Karpas-422 (cell line): ENCODE data around the gene VSNL1. TPM values are rescaled to one million over a fixed set of nuclear protein-coding genes. Genes with fewer than 3 reads are reported as not detected.

Experiments used
- DNase-seq: peaks from one replicate; pipeline ENCODE4 v3.0.0-alpha.2; 2015
- H2AFZ ChIP-seq: fragments of 200-600 bp; sonication (generic); 2 replicates; pipeline ENCODE4 v1.6.1; 2014; ENCODE audit warnings: antibody characterized with exemption, low read length, mixed read lengths
- H3K27ac ChIP-seq: fragments of 200-600 bp; sonication (generic); 2 replicates; pipeline ENCODE4 v1.5.1; 2014; ENCODE audit warnings: mild to moderate bottlenecking, low read length, moderate library complexity
- H3K27me3 ChIP-seq: fragments of 200-600 bp; sonication (generic); 2 replicates; pipeline ENCODE4 v1.6.1; 2014; ENCODE audit warnings: low read length, mixed read lengths
- H3K36me3 ChIP-seq: fragments of 200-600 bp; sonication (generic); 2 replicates; pipeline ENCODE4 v1.6.1; 2014; ENCODE audit warnings: low read length, mixed read lengths; ENCODE audit not compliant: insufficient read depth
- H3K4me1 ChIP-seq: fragments of 200-600 bp; sonication (generic); 2 replicates; pipeline ENCODE4 v1.6.1; 2014; ENCODE audit warnings: mild to moderate bottlenecking, low read length, mixed read lengths
- H3K4me2 ChIP-seq: fragments of 200-600 bp; sonication (generic); 2 replicates; pipeline ENCODE4 v1.6.1; 2014; ENCODE audit warnings: low read length, low read depth, mild to moderate bottlenecking; ENCODE audit not compliant: poor library complexity, severe bottlenecking
- H3K4me3 ChIP-seq: fragments of 200-600 bp; sonication (generic); 2 replicates; pipeline ENCODE4 v1.5.1; 2014; ENCODE audit warnings: mild to moderate bottlenecking, antibody characterized with exemption, low read length, mixed read lengths
- H3K79me2 ChIP-seq: fragments of 200-600 bp; sonication (generic); 2 replicates; pipeline ENCODE4 v1.6.1; 2014; ENCODE audit warnings: mild to moderate bottlenecking, low read length, mixed read lengths
- H3K9ac ChIP-seq: fragments of 200-600 bp; sonication (generic); 2 replicates; pipeline ENCODE4 v1.6.0; 2014; ENCODE audit warnings: low read length
- H3K9me2 ChIP-seq: fragments of 200-600 bp; sonication (generic), shearing (Covaris generic); replicated peaks from 2 replicates; pipeline ENCODE4 v1.6.0; 2014; ENCODE audit warnings: mild to moderate bottlenecking, low read length, moderate library complexity; ENCODE audit not compliant: insufficient read depth
- H3K9me3 ChIP-seq: fragments of 300-700, 200-600 bp; sonication (generic); 2 replicates; pipeline ENCODE4 v1.6.1; 2014; ENCODE audit warnings: low read length, mixed read lengths
- H4K20me1 ChIP-seq: fragments of 200-600 bp; sonication (generic); 2 replicates; pipeline ENCODE4 v1.6.1; 2014; ENCODE audit warnings: mild to moderate bottlenecking, antibody characterized with exemption, low read length, low read depth; ENCODE audit not compliant: insufficient read depth
- total RNA-seq: library from RNA; depleted of rRNA; stranded (reverse); fragments of >200 nt; shearing (Covaris generic); gene quantifications from 2 replicates; pipeline ENCODE4 v1.2.3, GENCODE V29; 2014; ENCODE audit warnings: low replicate concordance

VSNL1 gene
- total RNA-seq, 1 experiment from 2014 or later = not detected

GRCh38 chr2:17545680-17546613 is 5.5 kb downstream of the VSNL1 start:
- Histone ChIP-seq H3K27ac (no peak overlapping the region), H3K79me2 (no peaks in the 10 kb centered on the region), H3K4me3 (no peak overlapping the region), H3K4me2 (no peak overlapping the region), H3K9ac (no peak overlapping the region), H2AFZ (no peak overlapping the region), H3K27me3 (no peaks in the 10 kb centered on the region), H3K9me3 (no peaks in the 10 kb centered on the region), H3K4me1 (no peaks in the 10 kb centered on the region), H3K36me3 (no peaks in the 10 kb centered on the region), H3K9me2 (no peaks in the 10 kb centered on the region), H4K20me1 (no peaks in the 10 kb centered on the region)
- DNase-seq = no peak

GRCh38 chr2:17547237-17547636 is 6.7 kb downstream of the VSNL1 start:
- no peaks in the 10 kb centered on the region for H3K9me3 ChIP-seq
- no peaks in the 10 kb centered on the region for H3K36me3 ChIP-seq
- H3K4me3 ChIP-seq = no peak overlapping the region
- DNase-seq = no peak
- H3K27ac ChIP-seq = no peak overlapping the region
- H3K79me2 ChIP-seq = no peaks in the 10 kb centered on the region
- no peak overlapping the region for H2AFZ ChIP-seq
- no peaks in the 10 kb centered on the region for H4K20me1 ChIP-seq
- no peak overlapping the region for H3K4me2 ChIP-seq
- no peaks in the 10 kb centered on the region for H3K9me2 ChIP-seq
- no peaks in the 10 kb centered on the region for H3K27me3 ChIP-seq
- H3K9ac ChIP-seq = no peak overlapping the region
- no peaks in the 10 kb centered on the region for H3K4me1 ChIP-seq

GRCh38 chr2:17547737-17548136 is 7.2 kb downstream of the VSNL1 start:
- Histone ChIP-seq H3K9ac (no peak overlapping the region), H3K4me3 (no peak overlapping the region), H2AFZ (no peak overlapping the region), H3K27ac (no peak overlapping the region), H3K4me2 (no peak overlapping the region), H3K4me1 (no peaks in the 10 kb centered on the region), H3K27me3 (no peaks in the 10 kb centered on the region), H3K36me3 (no peaks in the 10 kb centered on the region), H3K79me2 (no peaks in the 10 kb centered on the region), H3K9me3 (no peaks in the 10 kb centered on the region), H4K20me1 (no peaks in the 10 kb centered on the region), H3K9me2 (no peaks in the 10 kb centered on the region)
- no peak for DNase-seq

- Histone ChIP-seq H4K20me1 (no peaks in the 10 kb centered on the region), H3K79me2 (no peaks in the 10 kb centered on the region), H3K9me2 (no peaks in the 10 kb centered on the region; the same call in 1 of the 2 replicates), H2AFZ (no peak overlapping the region), H3K36me3 (no peaks in the 10 kb centered on the region), H3K9ac (no peak overlapping the region), H3K4me3 (no peak overlapping the region), H3K4me2 (no peak overlapping the region), H3K9me3 (no peaks in the 10 kb centered on the region), H3K27me3 (no peaks in the 10 kb centered on the region), H3K27ac (no peak overlapping the region), H3K4me1 (0 out of 2 replicates have a peak, but pooled peaks cover 3% of the 10 kb centered on the region)
- DNase-seq = no peak
Observed at GRCh38 chr2:17550907-17551306, 10.4 kb downstream of the VSNL1 start.

GRCh38 chr2:17555150-17555549 is 14.7 kb downstream of the VSNL1 start:
- H2AFZ ChIP-seq = no peak overlapping the region

GRCh38 chr2:17557596-17557995 is 17.1 kb downstream of the VSNL1 start:
- H3K9me2 ChIP-seq = no peaks in the 10 kb centered on the region; the same call in 1 of the 2 replicates
- H3K9me3 ChIP-seq = no peaks in the 10 kb centered on the region
- no peak for DNase-seq
- peaks cover 10% of the 10 kb centered on the region for H3K4me1 ChIP-seq
- no peak overlapping the region for H3K27ac ChIP-seq
- no peak overlapping the region for H2AFZ ChIP-seq
- no peaks in the 10 kb centered on the region for H3K27me3 ChIP-seq
- H3K9ac ChIP-seq = no peak overlapping the region
- no peaks in the 10 kb centered on the region for H3K36me3 ChIP-seq
- no peaks in the 10 kb centered on the region for H4K20me1 ChIP-seq
- H3K4me3 ChIP-seq = no peak overlapping the region
- H3K4me2 ChIP-seq = no peak overlapping the region
- no peaks in the 10 kb centered on the region for H3K79me2 ChIP-seq

More at GRCh38 chr2:17555150-17555549, 14.7 kb downstream of the VSNL1 start:
- H3K4me2 ChIP-seq = no peak overlapping the region
- H4K20me1 ChIP-seq = no peaks in the 10 kb centered on the region
- no peak overlapping the region for H3K27ac ChIP-seq
- no peaks in the 10 kb centered on the region for H3K9me3 ChIP-seq
- 0 out of 2 replicates have a peak, but pooled peaks cover 5% of the 10 kb centered on the region for H3K4me1 ChIP-seq
- no peaks in the 10 kb centered on the region; the same call in 1 of the 2 replicates for H3K9me2 ChIP-seq
- no peak overlapping the region for H3K9ac ChIP-seq
- H3K4me3 ChIP-seq = no peak overlapping the region
- no peaks in the 10 kb centered on the region for H3K36me3 ChIP-seq
- no peaks in the 10 kb centered on the region for H3K79me2 ChIP-seq
- H3K27me3 ChIP-seq = no peaks in the 10 kb centered on the region
- no peak for DNase-seq

- Histone ChIP-seq H3K9me2 (no peaks in the 10 kb centered on the region; the same call in 1 of the 2 replicates), H3K4me1 (peaks cover 15% of the 10 kb centered on the region), H3K4me2 (no peak overlapping the region), H2AFZ (no peak overlapping the region), H3K79me2 (no peaks in the 10 kb centered on the region), H3K27ac (no peak overlapping the region), H4K20me1 (no peaks in the 10 kb centered on the region), H3K9me3 (no peaks in the 10 kb centered on the region), H3K27me3 (no peaks in the 10 kb centered on the region), H3K4me3 (no peak overlapping the region), H3K9ac (no peak overlapping the region), H3K36me3 (no peaks in the 10 kb centered on the region)
- DNase-seq = no peak
Observed at GRCh38 chr2:17558053-17558452, 17.6 kb downstream of the VSNL1 start.

GRCh38 chr2:17558878-17559277 is 18.4 kb downstream of the VSNL1 start:
- H3K4me1 ChIP-seq = peaks cover 13% of the 10 kb centered on the region
- no peaks in the 10 kb centered on the region for H3K79me2 ChIP-seq
- H2AFZ ChIP-seq = no peak overlapping the region
- H4K20me1 ChIP-seq = no peaks in the 10 kb centered on the region
- H3K9me3 ChIP-seq = no peaks in the 10 kb centered on the region
- H3K9me2 ChIP-seq = no peaks in the 10 kb centered on the region; the same call in 1 of the 2 replicates
- no peak overlapping the region for H3K27ac ChIP-seq
- H3K4me2 ChIP-seq = no peak overlapping the region
- no peak overlapping the region for H3K9ac ChIP-seq
- H3K4me3 ChIP-seq = no peak overlapping the region
- no peak for DNase-seq
- H3K27me3 ChIP-seq = no peaks in the 10 kb centered on the region
- H3K36me3 ChIP-seq = no peaks in the 10 kb centered on the region
